Peyer's patch (tissue), 4 donors: Measurements from ENCODE around the gene ICE2.

Source experiments
- CTCF ChIP-seq, 6 experiments: fragments of 450-650 bp in 4 of 6; fragments of 200-600 bp in 2 of 6; sonication (generic) in 1 of 6; IDR thresholded peaks; one replicate each; pipeline ENCODE4 v1.5.1; 2017 to 2019; ENCODE audit warnings: antibody characterized with exemption in 6 of 6, mild to moderate bottlenecking in 3 of 6, moderate library complexity in 1 of 6
- POLR2A ChIP-seq, 2 donors: fragments of 450-650 bp; IDR thresholded peaks; one replicate each; pipeline ENCODE4 v1.5.1; 2017; ENCODE audit warnings: antibody characterized with exemption in 2 of 2, mild to moderate bottlenecking in 2 of 2, moderate library complexity in 2 of 2

GRCh38 chr15:60457985-60458384, 21.0 kb downstream of the ICE2 start:
- TF ChIP-seq POLR2A (IDR thresholded peaks at IDR 0.05): no peak
- TF ChIP-seq CTCF (IDR thresholded peaks at IDR 0.05): no peak
